Stimulated activated CD4-positive, alpha-beta T cell treated with anti-CD3 and anti-CD28 coated beads, Interleukin-1b, Interleukin-23, amount 100 ng/mL, for 1 hour (primary cell): Measurements from ENCODE around the gene KRTAP5-1.

ENCODE experiments used
- DNase-seq, 2 donors: peaks; one replicate each; pipeline ENCODE4 v3.0.0-alpha.2; 2020; ENCODE audit warnings: low read depth in 2 of 2

KRTAP5-1 gene

DNA sequence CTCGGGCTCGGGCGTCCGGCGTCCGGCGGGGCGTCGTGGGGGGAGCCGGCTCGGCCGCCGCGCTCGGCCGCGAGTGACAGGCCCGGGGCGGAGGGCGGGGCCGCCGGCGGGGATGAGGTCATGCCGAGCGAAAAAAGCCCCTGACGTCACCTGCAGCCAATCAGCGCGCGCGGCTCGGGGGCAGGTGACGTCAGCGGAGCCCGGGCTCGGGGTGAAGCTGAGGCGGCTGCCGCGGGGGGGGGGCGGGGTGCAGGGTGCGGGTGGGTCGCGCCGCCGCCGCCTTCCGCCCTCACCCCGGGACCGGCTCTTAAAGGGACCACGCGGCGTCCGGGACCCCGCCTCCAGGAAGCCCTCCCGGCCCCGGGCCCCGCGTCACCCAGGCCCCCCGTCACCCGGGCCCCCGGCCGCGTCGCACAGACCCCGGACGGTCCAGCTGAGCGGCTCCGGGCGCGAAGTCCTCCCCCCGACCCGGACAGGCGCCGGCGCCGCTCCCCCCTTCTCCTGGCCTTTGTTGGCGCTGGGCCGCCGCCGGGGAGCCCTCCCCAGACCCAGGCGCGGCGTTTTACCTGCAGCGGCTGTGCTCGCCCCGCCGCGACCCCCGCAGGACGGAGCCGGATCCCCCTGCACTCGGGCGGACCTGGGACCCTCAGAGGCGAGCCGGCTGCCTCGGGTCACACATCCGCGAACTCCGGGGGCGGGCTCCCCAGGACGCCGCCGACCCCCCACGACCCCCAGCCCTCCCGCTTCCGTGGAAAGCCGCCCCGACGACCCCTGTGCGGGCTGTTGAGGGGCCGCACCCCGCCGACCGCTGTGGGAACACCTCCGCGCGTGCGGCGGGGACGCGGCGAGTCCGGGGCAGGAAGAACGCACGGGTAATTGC, 12.6 kb downstream of the KRTAP5-1 start, which contains the start of gene DUSP8:
Gene DUSP8, minus strand, starts transcription at position 75 of the 880 bp plus-strand sequence. CDS start 6,445 bp downstream, outside the sequence.
- peak; percentile 86 to 93 for DNase-seq

DNA sequence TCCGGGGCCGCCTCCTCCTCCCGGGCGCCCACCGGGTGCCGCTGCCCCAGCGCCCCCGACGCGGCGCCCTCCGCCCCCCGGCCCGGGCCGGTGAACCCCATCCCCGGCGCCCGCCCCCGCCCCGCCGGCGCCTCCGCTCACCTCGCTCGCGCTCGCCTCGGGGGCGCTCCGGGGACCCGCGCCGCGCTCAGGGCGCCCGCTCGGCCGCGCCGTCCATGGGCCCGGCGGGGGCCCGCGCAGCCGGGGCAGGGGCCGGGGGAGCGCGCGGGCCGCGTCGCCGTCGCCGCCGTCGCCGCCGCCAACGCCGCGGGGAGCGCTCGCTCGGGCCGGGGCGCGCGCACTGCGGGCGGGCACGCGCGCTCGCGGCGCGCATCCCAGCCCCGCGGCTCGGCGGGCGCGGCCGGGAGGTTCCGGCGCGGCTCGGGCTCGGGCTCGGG, 13.3 kb downstream of the KRTAP5-1 start:
- no peak for DNase-seq

DNA sequence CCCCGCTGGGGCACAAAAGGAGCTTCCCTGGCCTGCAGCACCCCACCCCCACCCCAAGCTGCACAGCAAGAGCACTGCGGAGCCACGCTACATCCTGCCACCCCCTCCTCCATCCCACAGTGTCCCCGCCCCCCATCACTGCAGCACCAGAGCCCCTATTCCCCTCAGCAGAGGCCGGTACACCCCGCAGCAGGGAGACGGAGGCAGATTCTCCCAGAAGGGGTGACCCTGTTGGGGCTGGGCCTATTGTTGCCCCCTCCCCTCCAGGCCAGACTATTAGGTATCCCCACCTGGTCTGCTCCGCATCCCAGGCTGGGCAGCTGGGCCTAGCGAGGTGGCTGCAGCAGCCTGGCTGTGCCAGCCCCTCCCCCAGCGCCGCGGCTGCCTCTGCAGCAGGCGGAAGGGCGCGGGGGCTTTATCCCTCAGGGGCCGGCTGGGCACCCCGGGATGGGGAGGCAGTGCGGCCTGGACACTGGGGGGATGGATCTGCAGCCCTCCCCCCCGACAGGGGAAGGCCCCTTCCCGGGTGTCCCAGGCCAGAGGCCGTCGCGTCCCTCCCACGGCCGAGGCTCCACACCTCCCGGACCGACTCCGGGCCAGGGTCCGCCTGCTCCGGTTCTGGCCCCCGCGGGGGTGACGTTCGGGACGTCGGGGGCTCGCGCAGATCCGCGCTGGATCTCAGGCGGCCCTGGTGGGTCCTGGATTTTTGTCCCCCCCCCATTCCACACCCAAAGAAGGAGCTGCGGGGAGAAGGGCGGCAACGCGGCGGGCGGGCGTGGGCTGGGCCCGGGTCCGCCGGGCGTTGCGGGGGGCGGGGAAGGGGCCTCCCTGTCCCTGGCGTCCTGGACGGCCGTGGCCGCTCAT, 14.0 kb downstream of the KRTAP5-1 start:
- DNase-seq: no peak

DNA sequence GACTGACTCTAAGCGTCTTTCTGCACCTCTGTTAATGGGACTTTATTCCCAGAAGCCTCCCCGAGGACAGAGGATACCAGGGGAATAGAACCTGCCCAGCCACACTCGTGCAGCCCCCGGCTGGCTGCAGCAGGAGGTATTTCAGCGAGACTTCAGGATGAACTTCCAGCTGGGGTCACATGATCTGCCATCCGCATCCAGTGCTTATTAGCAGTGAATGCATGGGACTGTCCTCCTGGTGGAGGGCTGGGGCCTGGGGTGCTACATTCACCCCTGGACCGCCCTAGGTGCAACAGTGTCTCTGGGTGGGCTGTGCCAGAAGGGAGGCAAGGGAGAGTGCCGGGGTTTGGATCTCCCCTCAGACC, 14.6 kb downstream of the KRTAP5-1 start:
- no peak for DNase-seq

DNA sequence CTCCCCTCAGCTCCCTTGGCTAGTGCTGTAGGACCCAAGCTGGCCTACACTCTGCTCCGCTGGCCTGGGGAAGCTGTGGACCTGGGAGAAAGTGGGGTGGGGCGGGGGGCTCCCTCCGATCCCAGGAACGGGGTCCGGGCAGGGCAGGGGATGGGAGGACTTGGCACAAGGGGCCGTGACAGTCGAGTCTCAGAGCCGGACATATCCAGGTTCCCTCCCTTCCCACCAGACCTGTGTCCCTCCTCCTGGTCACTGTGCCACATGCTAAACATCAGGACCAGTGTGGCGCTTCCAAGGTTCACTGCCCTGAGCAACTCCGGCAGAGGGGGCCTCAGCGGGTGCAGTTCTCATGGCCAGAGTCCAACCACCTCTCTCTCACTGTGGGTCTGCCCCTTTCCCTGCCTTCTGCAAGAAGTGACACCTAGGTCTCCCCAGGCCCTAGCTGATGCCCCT, 15.1 kb downstream of the KRTAP5-1 start:
- no peak for DNase-seq

DNA sequence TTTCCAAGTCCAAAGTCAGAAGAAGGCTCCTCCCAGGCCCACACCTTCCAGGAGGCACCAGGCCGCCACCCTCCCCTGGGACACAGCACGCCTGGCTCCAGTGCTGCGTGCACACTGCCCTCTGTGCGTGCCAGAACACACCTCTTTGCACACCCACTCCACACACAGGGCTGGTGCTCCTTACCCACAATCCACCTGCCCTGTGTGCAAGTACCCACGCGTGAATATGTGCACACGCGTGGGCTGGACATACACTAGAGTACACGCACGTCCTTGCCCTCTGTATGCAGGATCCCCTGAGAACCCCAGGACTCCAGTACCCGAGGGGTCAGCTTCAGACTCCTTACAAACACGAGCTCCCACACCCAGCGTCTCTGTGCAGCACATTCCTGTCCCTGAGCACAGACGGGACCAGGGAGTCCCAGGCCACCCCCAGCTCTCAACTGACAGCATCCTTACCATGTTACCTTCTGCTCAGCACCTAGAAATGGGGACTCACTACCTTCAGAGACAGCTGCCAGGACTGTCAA, 15.8 kb downstream of the KRTAP5-1 start:
- DNase-seq: no peak

DNA sequence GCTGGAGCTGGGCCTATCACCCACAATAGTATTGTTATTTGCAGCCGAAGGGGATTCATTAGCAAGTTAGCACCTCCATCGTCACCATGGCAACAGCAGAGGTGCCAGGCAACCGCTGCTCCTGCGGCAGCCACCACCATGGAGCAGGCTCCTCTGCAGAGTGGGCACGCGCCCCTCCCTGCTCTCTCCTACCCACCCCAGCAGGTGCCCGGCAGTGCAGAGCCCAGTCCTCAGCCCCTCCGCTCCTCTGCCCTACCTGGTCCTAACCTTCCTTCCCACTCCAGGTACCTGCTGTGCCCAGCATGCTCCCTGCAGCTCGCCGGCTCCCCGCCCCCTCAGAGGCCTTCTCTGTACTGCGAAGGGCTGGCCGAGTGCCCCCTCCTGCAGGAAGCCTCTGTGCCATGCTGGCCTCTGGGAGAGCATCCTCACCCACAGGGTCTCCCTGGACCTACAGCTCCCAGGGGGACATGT, 16.6 kb downstream of the KRTAP5-1 start:
- no peak for DNase-seq

DNA sequence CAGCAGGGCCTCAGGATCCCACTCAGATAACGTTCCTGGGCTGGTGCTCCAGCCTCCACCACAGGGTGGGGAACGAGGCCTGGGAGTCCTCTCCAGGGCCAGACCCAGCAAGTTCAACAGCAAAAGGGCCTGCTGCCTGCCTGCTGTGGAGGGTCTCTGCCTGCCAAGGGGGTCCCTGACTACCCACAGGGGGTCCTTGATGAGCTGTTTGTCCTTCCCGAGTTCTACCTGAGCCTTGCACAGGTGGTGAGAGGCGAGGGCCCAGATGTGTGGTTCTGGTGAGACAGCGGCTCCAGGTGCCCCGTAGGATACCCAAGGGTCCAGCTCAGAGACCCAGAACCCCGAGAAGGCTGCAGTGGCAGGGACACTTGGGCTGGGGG, 17.4 kb downstream of the KRTAP5-1 start:
- DNase-seq: no peak

DNA sequence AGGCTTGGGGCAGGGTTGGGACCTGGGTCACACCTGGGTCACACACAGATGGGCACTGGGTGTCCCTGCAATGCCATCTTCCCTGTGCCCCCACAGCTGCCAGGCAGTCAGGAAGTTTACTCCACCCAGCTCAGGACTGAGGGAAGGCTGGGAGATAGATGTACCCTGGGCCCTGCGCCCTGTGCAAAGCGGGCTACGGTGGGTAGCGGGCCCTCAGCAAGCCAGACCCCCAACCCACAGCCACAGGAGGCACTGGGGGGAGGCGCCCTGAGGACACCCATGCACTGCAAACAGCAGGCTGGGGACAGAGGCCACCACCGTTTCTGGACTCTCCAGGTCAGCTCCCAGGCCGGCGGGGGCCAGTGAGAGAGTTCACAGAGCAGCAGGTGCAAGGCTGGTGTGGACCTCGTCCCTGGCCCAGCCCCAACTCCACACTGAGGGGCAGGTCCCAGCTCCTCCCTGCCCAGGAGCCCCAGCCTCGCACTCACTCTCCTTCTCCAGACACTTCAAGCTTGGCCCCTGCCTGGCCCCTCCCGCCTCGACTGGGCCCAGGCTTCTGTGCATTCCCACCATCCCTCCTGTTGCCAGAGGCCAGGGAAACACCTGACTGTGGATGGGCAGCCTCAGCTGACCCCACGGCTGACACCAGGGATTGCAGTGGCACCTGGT, 17.9 kb downstream of the KRTAP5-1 start:
- DNase-seq: no peak

DNA sequence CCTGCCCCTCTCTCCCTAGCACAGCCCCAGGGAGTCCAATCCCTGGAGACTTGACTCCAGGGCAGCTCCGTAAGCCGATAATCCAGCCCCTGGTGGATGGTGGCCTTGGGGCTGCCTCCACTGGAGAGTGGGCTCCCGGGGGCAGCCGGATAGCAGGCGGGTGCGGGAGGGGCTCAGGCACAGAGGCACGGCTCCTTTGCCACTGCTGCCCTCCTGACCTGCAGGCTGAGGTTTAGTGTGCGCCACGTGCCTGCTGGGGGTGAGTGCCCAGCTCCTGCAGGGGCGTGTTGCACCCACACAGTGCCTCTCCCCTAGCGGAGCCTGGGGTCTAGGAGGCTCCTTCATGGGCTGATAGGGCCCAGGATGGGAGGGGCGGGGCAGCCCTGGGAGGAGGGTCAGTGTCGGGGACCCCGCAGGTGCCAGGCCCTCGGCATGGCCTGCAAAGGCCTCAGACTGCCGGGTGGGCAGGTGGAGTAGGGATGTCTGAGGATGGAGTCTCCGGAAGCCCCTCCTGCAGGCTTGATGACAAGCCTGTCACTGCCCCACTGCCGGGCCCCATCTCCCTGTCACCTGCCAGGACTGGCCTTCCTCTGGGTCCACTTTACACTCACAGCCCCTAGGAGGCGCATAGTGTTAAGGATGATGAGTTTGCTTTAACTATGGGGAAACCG, 18.6 kb downstream of the KRTAP5-1 start:
- no peak for DNase-seq

DNA sequence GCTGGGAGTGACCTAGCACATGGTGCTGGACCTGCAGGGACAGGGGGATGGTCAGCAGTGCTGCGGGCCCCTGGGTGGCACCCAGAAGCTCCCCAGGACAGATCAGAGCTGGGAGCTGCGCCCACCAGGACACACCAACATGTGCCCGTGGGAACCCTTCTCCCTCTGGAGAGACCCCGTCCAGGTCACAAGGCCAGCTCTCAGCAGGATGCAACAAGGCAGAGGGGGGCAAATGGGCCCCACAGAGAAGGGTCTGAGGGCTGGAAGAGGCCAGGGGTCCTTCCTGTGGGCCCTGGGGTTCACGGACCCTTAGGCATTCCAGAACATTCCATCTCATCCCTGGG, 19.2 kb downstream of the KRTAP5-1 start:
- DNase-seq: no peak

DNA sequence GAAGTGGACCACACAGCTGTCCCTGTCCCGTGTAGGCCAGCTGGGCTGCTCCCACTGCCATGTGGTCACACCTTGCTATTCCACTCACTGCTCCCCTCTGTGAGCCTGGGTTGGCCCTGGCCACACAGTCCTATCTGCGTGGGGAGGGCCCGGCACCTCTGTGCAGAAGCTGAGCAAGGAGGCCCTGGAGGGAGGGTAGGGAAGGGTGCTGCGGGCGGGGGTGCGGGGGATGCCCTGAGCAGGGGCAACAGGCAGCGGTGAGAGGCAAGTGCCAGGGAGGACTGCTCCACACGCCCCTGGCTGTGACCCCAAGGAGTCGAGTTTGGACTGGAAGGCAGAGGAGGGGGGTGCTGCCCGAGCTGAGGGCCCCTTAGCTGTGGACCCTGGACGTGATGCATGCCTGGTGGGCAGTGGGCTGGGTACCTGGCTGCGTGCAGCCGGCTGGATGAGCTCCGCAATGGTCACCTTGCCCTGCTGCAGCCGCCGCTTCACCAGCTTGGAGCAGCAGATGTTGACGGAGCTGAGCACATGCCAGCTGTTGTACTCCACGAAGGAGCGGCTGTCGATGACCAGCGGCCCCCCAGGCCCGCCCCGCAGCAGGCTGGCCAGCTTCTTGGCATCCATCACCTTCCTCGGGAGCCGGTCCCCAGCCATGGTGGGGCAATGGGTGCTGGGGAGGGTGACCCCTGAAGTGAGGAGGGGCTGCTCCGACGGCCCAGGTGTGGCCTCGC, 19.7 kb downstream of the KRTAP5-1 start:
- DNase-seq: no peak

DNA sequence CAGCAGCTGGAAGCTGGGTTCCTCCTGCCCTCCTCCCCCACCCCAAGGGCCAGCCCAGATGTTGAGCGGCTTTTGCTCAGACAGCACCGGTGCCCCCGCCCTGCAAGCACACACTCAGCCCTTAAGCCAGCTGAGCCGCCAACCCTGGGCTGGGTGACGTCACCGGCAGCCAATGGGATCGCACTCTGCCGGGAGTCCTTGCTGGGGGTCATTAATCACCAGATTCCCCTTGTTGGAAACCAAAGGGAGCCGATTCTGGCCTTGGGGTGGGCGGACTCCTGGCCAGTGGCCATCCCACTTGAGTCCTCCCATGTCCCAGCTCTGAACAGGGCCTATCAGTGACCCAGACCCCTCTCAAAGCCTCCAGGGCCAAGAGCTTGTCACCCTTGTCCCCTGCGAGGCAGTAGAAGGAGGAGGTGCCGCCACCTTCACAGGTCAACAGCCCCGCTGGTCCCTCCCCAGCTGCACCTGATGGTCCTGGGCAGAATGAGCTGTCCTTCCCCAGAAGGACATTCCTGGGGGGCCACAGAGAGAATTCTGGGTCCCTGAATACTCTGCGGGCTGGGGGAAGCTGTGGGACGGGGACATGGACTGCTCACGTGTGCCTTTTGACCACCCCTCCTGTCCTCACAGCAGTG, 20.4 kb downstream of the KRTAP5-1 start:
- no peak for DNase-seq

DNA sequence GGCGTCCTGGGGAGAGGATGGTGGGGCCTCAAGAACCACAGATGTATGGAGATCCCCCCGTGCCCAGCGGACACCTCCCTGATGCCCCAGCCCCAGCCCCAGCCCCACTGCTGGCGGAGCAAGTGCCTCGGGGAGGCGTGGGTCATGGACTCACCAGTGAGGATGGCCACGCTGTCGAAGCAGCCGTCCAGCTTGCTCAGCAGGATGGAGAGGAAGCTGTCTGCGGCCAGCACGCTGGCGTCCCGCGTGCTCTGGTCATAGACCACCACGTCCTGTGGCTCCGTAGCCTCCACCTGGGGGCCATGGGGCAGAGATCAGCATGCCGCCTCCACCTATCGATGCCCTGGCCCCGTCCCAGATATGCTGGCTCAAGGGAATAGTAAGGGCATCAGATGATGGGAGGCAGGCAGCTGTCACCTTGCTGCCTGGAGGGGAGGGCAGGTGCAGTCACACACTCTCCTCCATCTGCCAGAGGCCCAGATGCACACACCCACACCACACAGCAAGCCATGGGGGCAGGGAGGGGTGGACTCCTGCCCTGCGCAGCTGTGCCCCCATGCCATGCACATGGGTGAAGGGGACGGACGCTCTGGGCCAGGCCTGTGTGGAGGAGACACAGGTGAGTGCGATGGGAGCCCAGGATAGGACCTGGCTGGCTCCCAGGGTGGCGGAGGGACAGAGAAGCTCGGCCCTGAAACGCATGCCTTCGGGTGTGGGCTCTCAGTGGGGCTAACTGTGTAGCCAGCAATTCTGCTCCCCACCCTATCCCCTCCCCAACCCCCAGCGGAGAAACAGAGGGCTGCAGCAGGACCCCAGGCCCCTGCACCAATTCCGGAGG, 21.2 kb downstream of the KRTAP5-1 start:
- DNase-seq: no peak

DNA sequence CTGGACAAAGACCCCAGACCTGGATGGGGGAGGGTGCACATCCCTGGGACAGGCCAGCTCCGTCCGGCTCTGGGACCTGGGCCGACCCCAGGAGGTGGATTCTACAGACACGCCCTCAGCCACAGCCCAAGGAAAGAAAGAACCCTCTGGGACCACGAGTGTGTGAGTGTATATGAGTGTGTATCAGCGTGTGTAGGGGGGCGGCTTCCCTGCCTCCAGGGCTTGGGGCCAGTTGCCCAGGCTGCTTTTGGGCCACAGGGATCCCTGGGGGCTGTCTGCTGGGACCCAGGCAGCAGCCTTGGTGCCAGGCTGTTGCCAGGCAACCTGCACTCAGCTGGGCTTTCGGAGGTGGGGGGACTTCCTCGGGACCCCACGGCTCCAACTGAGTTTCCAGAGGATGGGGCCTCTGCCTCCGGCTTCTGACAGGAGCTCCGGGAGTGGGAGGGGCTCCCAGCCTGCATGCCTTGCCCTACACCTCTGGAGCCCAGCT, 21.9 kb downstream of the KRTAP5-1 start:
- DNase-seq: no peak

DNA sequence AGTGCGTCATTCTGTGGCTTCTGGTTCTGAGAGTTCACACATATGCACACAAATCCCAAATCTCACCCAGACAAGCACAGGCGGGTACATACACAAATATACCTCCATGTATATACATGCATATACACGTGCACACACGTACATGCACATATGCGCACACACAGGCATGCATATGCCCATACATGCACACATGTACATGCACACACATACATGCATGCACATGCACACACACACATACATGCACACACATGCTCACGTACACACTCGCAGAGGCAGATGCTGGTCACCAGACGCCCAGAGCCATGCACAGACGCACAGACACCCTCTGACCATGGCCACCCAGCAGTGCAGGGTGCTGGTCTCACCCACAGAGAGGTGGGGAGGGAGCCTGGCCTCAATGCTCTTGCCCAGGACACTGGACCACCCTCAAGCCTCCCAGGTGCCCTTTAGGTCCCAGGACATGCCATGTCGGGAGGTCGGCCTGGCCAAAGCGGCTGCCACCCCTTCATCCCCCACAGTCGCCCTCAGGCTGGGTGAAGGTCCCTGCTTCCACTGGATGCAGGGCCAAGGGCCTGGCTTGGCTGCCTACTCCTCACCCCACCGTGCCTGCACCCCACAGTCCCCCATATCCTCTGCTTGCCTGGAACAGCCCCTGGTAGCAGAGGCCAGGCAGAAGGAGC, 22.5 kb downstream of the KRTAP5-1 start:
- no peak for DNase-seq

DNA sequence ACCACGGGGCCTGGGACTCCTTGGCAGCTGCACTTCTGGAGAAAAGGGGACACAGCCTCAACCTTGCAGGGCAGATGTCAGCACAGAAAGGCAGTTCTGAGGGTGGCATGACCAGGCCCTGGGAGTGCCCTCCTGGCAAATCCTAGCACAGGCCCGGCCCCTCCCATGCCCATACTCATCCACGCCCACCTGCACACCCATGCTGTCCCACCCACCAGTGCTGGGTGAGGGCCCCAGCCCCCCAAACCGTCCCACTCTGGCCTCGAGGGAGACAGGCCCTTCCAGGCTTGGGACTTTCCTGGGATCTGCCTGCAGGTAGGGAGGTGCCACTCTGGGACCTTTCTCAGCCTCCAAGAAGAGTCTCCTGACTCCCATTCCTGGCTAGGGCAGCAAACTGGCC, 23.1 kb downstream of the KRTAP5-1 start:
- DNase-seq: no peak

DNA sequence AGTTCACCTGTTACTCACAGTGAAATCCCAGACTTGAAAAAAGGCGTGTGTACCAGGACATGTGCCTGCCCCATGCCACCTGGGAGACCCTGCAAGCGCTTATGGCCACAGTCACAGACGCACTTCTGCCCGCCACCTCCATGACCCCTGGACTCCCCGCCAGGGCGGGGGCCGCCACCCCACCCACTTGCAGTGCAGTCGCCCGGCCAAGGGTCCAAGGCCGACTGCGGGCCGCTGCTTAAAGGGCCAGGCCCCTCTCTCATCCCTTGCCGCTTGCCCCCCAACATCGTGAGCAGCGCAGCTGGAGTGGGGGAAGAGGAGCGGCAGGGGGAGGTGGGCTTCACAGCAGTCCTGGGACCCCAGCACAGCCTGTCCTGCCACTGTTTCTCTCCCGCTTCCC, 23.8 kb downstream of the KRTAP5-1 start:
- DNase-seq: no peak
